AG08395 (cell line): ENCODE measurements around the gene IL1R2.
A peak's percentile ranks its signal among the peaks of the same experiment; 100 is the strongest.

ENCODE experiments used
- DNase-seq: peaks from one replicate; pipeline ENCODE4 v3.0.0; 2012; ENCODE audit warnings: mixed read lengths, low spot score

Gene IL1R2

DNA sequence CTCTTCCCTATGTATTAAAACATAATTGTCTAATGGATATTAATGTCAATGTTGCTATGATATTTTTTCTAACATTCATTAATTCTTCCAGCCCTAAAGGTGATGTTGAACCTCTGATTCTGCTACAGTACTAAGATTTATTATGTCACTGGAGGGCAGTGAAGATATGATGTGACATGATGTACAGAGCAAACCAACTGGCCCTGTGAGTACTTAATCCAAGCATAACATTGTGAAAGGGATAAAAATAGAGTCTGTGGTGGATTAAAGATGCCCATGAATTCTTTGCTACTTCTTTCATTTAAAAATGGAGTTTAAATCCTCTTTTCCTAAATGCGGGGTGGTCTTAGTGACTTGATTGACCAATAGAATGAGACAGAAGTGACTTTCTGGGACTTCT lies 51.8 kb downstream of the IL1R2 start:
- no peak for DNase-seq

DNA sequence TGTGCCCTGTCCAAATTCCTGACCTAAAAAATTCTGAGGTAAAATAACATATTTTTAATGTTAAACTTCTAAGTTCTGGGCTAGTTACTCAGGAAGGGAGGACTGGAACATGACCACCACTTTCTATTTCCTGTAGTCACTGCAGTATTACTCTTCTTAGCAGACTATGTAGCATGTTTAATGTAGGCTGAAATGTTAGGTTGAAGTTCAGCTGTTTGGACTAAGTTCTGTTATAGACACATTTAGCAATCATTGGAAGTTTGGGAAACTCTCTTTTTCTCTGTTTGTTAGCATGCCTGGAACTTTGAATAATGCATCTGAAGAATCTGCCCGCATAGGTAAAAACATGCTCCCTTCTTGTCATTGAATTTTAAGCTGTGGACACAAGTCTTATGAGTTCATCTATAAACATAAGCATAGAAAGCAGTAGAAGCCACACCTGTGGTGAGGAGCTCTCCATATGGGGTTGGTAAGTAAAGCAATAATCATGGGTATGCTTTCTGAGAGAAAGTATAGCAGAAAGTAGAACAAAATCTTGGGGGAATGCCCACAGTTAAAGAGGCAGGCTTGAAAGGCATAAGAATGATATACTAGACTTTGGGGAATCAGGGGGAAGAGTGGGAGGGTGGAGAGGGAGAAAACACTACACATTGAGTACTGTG lies 52.6 kb downstream of the IL1R2 start:
- no peak for DNase-seq

DNA sequence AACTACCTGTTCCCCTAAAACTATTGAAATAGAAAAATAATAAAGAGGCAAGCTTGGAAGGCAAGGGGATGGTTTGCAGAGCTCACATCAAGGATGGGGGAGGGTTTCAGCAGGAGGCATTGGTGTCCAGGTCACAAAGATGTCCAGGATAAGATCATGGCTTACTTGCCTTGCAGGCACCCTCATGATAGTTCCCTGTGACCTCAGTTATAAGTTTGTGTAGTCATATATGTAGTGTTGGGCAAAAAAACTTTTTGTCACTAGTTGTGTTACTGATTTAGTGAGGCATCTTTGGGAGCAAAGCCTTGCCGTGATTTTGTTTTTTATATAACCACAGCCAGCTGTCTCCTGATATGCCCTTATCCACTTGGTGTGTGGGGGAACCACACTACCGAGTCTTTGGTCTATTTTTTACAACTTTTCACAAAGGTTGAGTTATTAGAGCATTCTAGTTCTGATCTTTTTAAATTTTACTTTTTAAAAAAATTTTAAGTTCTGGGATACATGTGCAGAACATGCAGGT lies 53.3 kb downstream of the IL1R2 start:
- no peak for DNase-seq

DNA sequence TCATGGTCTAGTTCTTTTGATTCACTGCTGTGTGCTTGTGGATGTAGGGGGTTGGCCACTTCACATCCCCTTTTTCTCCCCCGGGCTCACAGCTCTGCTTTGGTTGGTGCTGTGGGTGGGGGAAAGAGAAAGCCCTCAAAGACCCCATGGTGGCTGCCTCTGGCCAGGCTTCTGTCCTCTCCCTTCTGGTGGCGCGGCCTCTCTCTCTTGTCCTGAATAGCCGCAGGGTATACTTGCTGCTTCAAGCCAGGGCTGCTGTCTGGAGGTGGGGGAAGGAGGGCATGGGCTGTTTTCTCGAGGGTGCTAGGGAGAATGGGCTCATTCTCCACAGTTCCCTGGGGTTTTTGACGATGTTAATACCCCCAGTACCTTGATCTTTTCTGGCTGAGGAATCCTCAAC lies 53.9 kb downstream of the IL1R2 start:
- no peak for DNase-seq

DNA sequence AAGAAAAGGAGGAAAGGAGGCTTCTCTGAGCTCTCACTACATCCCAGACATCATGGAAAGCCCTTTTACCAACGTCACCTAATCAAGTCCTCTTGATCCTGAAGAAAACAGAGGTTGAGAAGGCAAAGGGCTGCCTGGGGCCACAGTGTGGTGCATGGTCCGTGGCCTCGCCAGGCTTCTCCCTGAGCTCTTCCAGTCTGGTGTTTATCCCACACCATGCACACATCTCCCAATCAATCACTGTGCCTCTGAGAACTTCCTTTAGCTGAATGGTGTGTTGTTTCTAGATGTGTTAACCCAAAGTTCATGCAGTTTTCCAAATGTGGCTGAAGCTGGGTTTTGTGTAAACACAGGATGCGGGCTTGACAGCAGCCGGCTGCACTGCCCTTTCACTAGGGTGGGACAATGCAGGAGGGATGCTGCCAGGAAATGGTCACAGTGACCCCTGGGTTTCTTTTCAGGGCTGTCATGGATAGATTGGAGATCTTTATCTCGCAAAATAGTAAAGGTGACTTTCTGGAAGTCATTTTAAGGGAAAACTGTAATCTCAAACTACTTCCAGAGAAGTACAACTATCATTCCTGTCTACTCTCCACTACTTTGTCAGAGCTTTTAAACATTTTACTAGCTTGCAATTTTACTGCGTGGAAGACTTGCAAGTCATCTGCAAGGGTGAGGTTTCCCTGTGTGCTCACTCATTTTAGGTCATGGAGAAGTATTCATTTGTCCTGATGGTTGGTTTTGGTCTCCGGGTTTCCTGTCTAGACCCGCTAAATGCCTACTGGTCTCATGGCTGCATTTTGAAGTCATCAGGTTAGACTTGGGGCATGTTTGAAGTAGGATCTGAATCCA lies 54.6 kb downstream of the IL1R2 start:
- DNase-seq: no peak

DNA sequence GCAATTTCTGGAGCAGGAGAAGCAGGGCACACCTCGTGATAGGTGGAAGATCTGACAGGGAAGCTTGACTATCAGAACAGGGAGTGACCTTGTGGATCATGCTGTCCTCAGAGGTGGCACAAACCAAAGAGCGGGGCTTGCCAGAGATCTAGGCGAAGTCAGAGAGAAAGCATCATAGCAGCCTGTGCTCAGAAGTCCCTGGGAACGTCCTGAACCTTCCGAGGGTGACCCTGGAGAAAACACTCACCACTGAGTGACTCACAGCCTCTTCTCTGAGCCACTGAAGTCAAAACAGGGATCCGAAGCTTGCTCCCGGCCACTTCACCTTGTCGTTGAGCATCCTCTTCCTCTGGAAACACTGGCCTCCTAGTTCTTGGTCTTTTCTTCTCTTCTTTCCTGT lies 56.7 kb downstream of the IL1R2 start:
- DNase-seq: peak; percentile 62

DNA sequence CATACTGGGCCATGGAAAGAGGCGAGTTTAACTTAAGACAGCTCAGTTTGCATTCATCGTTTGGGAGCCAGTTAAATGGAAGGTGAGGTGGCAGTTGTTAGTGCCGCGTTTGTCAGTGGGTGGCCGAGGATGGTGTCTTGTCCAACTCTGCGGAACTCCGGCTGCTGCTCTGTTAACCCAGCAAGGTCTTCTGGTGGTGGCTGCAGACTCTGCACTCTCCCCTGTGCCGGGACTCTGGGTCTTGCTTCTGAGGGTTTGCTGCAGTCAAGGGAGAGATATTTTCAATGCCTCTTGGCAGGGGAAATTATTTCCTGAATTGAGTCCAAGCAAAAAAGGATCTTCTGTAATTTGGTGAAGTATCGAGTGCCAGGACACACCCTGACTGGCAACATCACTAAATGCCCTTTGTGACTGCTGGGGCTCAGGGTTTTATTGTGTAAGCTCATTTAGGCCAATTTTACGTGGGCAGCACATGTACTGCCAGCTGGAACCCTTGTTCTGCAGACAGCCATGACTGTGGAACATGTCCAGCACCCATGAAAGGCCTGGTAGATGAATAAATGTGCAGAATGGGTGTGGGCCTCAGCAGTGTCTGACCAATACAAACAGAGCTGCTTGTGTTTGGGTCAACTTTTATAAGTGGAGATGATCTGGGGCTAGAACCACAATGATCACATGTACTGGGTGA lies 58.1 kb downstream of the IL1R2 start:
- peak; percentile 32 for DNase-seq

DNA sequence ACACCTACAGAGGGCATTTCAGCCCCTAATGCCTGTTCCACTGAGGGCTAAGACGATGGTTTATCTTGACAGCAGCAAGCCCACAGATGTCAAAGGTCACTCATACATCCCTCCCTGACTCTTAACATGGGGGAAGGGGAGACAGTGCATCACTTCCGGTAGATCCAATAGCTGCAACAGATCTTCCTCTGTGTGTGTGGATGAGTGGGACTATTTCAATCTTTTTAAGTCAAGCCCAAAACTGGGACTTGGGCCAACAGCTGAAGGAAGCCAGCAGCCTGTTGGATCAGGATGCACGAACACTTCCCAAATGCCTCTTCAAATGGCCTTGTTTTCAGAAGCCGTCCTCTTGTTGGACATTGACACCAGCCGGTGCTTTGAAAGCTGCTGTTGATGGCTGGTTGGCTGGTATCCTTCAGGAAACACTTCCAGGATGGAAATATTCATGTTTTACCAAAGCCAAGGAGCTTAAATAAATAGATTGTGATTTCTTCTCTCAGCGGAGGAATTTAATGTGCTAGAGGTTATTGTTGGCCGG lies 59.2 kb downstream of the IL1R2 start:
- DNase-seq: peak; percentile 64

DNA sequence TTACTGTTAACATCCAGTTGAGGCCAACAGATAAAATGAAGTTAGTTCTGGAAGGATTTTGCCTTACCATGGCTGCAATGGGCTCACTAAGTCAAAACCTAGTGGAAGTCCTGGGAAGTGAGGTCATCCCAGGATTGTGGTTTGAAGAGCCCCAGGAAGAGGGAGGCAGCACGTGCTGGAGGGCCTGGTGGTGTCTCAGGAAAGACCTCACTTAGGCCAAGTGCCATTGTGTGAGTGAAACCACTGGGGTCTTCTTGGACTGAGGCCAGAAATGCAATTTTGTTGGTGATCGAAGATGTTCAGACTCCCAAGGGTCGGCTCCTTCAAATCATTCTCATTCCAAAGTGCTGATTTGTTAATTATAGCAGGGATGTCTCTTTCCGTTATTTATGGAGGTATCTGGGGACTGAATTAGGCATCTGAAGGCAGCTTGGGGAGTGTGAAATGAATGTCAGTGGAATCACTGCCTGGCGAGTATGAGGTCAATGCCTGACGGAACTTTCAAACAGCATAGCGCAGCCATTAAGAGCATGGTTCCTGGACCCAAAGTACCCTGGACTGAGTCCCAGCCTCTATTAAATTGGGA lies 60.0 kb downstream of the IL1R2 start:
- DNase-seq: peak; percentile 41

DNA sequence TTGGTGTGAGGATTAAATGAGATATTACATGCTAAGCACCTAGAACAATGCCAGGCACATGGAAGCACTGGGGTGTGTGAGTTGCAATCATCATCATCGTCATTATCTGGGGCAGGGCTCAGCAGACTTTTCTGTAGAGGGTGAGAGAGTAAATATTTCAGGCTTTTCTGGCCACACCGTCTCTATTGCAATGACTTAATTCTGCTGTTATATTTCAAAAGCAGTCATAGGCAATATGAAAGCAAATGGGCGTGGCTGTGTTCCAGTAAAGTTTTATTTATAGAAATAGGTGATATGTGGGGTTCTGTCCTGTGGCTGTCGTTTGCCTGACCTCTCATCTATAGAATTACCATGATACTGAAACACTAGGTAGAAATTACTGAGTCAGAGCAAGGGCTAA lies 60.6 kb downstream of the IL1R2 start:
- DNase-seq: no peak

DNA sequence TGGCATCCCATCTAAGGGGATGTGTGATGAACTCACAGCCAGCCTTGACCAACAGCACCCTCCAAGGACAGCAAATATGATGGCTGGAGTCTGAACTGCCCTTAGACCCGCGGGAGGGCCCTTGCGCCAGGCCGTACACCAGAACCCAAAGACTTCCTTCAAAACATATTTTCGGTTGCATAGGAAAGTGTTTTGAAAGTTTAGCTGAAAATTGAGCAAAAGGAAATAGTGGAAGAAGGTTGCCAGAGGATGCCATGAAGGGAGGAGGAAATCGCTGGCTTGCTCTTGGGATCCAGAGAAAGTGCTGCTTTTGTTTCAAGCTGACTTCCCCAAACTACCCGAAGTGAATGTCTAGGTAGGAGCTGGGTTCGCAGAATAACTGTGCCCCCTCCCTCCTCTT lies 61.3 kb downstream of the IL1R2 start:
- no peak for DNase-seq

DNA sequence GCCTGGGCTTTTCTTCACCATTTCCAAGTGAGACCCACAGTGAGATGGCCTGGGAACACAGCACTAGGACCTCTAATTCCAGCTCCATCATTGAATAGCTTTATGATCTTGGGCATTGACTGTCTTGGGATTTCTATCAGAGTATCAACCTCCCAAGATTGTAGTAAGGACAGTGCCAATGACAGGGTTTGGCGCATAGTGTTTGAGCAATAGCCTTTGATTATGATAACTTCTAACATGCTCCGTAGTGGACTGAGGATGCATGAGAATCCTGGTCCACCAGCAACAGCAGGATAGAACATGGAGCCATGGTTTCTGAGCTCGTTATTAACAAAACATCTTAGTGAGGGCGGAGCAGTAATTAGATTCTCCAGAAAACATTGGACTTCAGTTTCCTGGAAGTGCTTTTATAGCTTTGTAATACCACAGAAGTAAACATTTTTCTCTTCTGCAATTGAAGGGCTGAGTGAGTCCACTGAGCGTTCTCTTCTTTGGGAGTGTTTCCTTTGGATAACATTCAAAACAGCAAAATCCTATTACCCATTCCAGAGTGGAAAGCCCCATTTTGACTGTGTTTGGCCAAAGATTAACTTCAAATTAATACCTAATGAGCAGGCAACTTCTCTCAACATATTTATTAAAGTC lies 63.7 kb downstream of the IL1R2 start:
- DNase-seq: no peak

DNA sequence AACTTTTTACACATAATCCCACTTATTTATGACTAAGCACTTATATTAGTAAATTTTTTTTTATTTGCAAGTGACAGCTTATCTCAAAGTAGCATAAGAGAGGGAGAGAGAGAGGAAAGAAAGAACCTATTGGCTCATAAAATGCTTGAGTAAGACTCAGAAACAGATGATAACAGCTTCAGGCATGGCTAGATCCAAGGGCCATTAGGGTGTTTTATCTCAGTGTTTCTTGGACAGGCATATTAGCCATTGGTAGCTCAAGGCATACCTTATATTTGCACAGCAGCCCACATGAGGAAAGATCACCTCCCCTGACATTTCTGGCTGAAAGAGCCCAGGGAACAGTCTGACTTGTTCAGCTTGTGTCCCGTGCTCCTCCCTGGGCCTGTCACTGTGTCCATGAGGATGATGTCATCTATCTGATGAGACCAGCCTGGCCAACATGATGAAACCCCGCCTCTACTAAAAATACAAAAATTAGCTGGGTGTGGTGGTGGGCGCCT lies 64.4 kb downstream of the IL1R2 start:
- no peak for DNase-seq

DNA sequence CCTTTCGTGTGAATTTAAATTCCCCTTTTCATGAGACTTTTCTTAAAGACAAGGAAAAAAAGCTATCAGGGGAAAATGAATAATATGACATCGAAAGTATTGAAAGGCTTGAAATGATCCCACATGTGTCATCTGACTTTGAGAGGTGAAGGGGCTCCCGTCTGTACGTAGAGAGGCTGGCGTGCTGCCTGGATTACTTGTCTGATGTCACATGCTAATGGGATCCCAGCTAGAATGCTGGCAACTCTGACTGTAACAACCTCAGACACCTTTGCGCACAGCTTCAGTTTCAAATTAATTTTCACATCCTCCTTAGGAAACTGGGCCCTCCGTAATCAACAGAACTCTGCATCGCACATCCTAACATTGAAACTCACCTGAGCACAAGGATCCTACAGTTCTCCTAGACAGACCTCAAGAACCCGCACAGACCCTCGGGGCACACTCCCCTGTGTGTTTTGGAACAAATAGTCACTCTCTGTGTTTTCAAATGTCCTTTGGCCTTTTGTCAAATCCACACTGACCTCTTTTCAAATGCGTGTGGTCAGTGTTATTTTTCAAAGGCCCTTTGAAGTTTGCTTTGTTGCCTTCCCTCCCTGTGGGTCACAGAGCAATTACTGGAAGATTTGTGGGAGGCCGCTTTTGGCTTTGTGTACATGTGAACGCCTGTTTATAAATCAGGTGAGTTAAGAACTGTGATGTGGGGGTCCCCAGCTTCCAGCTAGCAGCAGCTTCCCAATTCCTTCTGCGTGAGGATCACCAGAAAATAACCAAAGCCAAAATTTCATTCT lies 65.9 kb downstream of the IL1R2 start:
- DNase-seq: no peak

DNA sequence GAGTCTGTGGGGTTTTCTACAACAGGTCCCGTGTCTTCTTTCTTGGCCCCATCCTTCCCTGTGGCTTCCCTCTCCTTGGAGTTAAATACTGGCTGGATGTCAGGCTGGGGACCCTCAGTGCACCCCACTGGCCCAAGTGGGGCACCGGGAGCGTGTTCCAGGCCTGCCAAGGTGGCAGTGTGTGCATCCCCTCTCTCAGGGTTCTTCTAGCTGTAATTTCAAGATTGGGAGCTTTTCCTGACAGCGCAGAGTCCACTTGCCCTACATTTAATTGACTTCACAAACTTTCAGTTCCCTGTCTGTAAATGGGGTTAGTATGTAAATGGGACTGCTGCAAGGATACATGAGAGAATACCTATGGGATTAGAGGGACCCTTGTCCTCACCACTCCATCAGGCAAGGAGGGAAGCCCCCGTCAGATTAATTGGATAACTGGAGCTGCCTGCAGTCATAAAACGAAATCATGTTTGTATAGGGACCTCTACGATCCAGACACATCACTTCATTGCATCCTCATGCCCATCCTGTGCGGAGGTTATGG lies 66.6 kb downstream of the IL1R2 start:
- no peak for DNase-seq

DNA sequence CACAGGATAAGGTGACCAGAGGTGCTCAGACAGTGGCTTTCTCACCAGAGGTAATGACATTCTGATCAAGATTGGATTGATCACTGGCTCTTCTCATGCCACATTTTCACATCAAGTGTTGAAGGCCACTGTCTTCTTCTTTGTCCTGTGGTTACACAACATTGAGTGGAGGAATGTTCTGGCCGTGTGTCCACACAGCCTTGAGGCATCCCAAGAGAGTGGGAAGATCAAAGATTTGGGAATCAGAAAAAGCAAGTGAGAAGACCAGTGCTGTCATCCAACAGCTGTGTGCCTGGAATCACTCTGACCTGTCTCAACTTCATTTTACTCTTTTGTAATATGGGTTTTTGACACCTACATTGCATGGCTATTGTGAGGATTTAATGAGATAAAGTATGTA lies 67.4 kb downstream of the IL1R2 start:
- DNase-seq: no peak

DNA sequence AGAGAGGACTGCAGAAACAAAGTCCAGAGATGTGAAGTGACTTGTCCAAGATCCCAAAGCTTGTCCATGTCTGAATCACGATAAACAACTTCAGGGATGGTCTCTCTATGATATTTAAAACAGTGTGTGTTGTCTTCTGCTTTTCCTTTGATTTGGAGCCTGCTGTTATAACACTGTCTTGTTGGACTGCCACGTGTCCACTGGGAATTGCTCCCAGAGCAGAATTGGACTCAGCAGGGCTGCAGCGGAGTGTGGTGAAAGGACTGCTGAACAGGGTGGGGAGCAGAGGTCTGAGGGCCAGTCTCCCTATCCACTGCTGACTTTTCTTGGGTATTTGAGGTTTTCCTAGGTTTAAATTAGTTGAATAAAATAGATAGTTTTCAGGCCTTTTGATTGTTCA lies 68.3 kb downstream of the IL1R2 start:
- DNase-seq: no peak

DNA sequence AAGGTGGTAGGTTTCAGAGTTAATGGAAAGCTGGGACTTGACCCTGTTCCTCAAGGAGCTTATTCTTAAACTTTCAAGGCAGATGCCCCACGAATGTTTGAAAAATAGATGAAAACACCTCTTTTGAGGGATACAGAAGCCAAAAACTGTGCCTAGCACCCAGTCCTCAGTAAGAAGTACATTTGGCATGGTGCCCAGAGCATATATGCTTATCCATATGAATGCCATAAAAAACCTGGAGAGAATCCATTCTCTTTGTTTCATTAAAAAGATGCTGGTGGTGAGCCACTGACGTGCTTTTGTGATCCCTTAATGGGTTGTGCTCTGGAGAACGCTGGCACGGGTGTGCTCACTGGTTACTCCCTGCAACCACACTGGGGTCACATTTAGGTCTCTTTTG lies 69.0 kb downstream of the IL1R2 start:
- no peak for DNase-seq

DNA sequence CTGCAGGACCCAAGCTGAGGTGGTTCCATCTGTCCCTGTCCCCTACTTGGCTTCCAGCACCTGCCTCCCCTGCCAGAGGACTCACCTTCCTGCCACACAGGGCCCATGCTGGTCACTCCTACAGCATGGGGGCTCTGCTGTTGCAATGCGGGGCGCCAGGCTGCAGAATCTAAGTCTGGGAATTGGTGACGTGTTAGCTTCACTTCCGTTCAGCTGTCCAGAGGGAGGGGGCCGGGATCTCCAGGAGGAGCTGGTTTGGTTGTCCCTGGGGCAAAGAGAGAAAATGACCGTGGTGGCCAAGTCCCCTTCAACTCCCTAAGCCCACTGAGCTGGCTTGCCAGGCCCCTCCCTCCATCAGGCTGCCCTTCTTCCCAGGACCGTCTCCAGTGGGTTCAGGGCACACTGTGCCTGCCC lies 69.5 kb downstream of the IL1R2 start:
- no peak for DNase-seq
